Hematopoietic multipotent progenitor cell treated with erythropoietin and hydrocortisone succinate and interleukin-3 and kit ligand, for 6 days (in vitro differentiated cells): ENCODE results near the gene CALCOCO1.
A peak's percentile ranks its signal among the peaks of the same experiment; 100 is the strongest.
"Not testable (repeated sequence)": the region's sequence is repeated elsewhere in the genome, so short reads cannot be mapped to it uniquely, and the experiment has no call there.

Experiments used
- DNase-seq: peaks from one replicate; pipeline ENCODE4 v3.0.0-alpha.2; 2015

The CALCOCO1 gene

GRCh38 chr12:53727310-53728041 is at the start of gene CALCOCO1:
TSS of gene CALCOCO1 (minus strand) at chr12:53727452. CDS start at chr12:53725242, 2,210 bp downstream.
- peak; percentile 100 for DNase-seq

GRCh38 chr12:53776872-53777271 is 49.6 kb upstream of the CALCOCO1 start:
- DNase-seq: no peak

- no peak for DNase-seq
Measured at GRCh38 chr12:53775478-53776145, 48.4 kb upstream of the CALCOCO1 start.

GRCh38 chr12:53770281-53770680 is 43.0 kb upstream of the CALCOCO1 start:
- no peak for DNase-seq

- no peak for DNase-seq
Measured at GRCh38 chr12:53768976-53769375, 41.7 kb upstream of the CALCOCO1 start.

GRCh38 chr12:53766881-53767280 is 39.6 kb upstream of the CALCOCO1 start:
- no peak for DNase-seq

GRCh38 chr12:53765891-53766290 is 38.6 kb upstream of the CALCOCO1 start:
- DNase-seq: no peak

GRCh38 chr12:53764615-53765014 is 37.4 kb upstream of the CALCOCO1 start:
- DNase-seq: no peak

- DNase-seq: not testable (repeated sequence)
Measured at GRCh38 chr12:53762793-53763192, 35.5 kb upstream of the CALCOCO1 start.

- DNase-seq: no peak
Measured at GRCh38 chr12:53761306-53761705, 34.1 kb upstream of the CALCOCO1 start.

GRCh38 chr12:53759261-53759660 is 32.0 kb upstream of the CALCOCO1 start:
- DNase-seq: no peak

GRCh38 chr12:53758730-53759103 is 31.5 kb upstream of the CALCOCO1 start:
- no peak for DNase-seq

GRCh38 chr12:53758081-53758729 is 31.0 kb upstream of the CALCOCO1 start:
- no peak for DNase-seq

- DNase-seq: peak; percentile 78
Measured at GRCh38 chr12:53757101-53757770, 30.0 kb upstream of the CALCOCO1 start.

GRCh38 chr12:53756300-53757100 is 29.2 kb upstream of the CALCOCO1 start:
- no peak for DNase-seq

- DNase-seq: no peak
Measured at GRCh38 chr12:53755893-53756292, 28.6 kb upstream of the CALCOCO1 start.

GRCh38 chr12:53755451-53755891 is 28.2 kb upstream of the CALCOCO1 start:
- DNase-seq: no peak

GRCh38 chr12:53754633-53755264 is 27.5 kb upstream of the CALCOCO1 start:
- no peak for DNase-seq

GRCh38 chr12:53754188-53754585 is 26.9 kb upstream of the CALCOCO1 start:
- DNase-seq: no peak

GRCh38 chr12:53752621-53753020 is 25.4 kb upstream of the CALCOCO1 start:
- DNase-seq: no peak

GRCh38 chr12:53752192-53752601 is 24.9 kb upstream of the CALCOCO1 start:
- DNase-seq: no peak
